HepG2 (cell line): Measurements from ENCODE around the gene UQCRHL. TPM values are rescaled to one million over a fixed set of nuclear protein-coding genes. Genes with fewer than 3 reads are reported as not detected.

Experiments used
- FOXK1 ChIP-seq: sonication (generic); formaldehyde crosslinking; IDR thresholded peaks from 2 replicates; pipeline ENCODE4 v1.4.0; 2020; ENCODE audit warnings: low read depth, missing genetic modification reagents, borderline replicate concordance
- HHEX ChIP-seq: IDR thresholded peaks from 2 replicates; pipeline ENCODE4 v1.6.1; 2016; ENCODE audit warnings: control low read depth
- MAFK ChIP-seq, 2 experiments: IDR thresholded peaks in 1 of 2; conservative IDR thresholded peaks in 1 of 2; 2 replicates each; pipeline ENCODE4 v1.6.1; 2011; ENCODE audit warnings: improper control_type of control experiment in 2 of 2, low read length in 2 of 2
- MED1 ChIP-seq: sonication (generic); formaldehyde crosslinking; IDR thresholded peaks from 2 replicates; pipeline ENCODE4 v1.4.0; 2020; ENCODE audit warnings: missing genetic modification reagents
- NPAS2 ChIP-seq: sonication (generic); formaldehyde crosslinking; IDR thresholded peaks from 2 replicates; pipeline ENCODE4 v1.8.0; 2022; ENCODE audit warnings: mild to moderate bottlenecking, missing genetic modification reagents, borderline replicate concordance
- RFX1 ChIP-seq: fragments of 450-650 bp; IDR thresholded peaks from 2 replicates; pipeline ENCODE4 v1.6.1; 2017
- SCMH1 ChIP-seq: sonication (generic); formaldehyde crosslinking; IDR thresholded peaks from 2 replicates; pipeline ENCODE4 v1.9.0; 2021; ENCODE audit warnings: missing genetic modification reagents, mild to moderate bottlenecking, borderline replicate concordance
- TAF15 ChIP-seq: fragments of 200-400 bp; formaldehyde crosslinking; IDR thresholded peaks from one replicate; pipeline ENCODE4 v1.6.1; 2018; ENCODE audit warnings: mild to moderate bottlenecking, low read depth, low read length; ENCODE audit not compliant: poor library complexity, severe bottlenecking
- TBX2 ChIP-seq: sonication (generic); formaldehyde crosslinking; IDR thresholded peaks from 2 replicates; pipeline ENCODE4 v1.5.0; 2020; ENCODE audit warnings: missing genetic modification reagents, mild to moderate bottlenecking, borderline replicate concordance
- TRIM24 ChIP-seq: sonication (generic); formaldehyde crosslinking; IDR thresholded peaks from 2 replicates; pipeline ENCODE4 v1.8.0; 2022; ENCODE audit warnings: mild to moderate bottlenecking, missing genetic modification reagents
- ZMYM2 ChIP-seq: sonication (generic); formaldehyde crosslinking; IDR thresholded peaks from 2 replicates; pipeline ENCODE4 v1.8.0; 2022; ENCODE audit warnings: mild to moderate bottlenecking, missing genetic modification reagents
- ZNF205 ChIP-seq: IDR thresholded peaks from 2 replicates; pipeline ENCODE4 v1.6.1; 2018; ENCODE audit warnings: missing biosample characterization, missing genetic modification reagents
- ZNF605 ChIP-seq: sonication (generic); formaldehyde crosslinking; IDR thresholded peaks from 2 replicates; pipeline ENCODE4 v1.8.0; 2022; ENCODE audit warnings: mild to moderate bottlenecking, missing genetic modification reagents
- ZNF776 ChIP-seq: sonication (generic); formaldehyde crosslinking; IDR thresholded peaks from 2 replicates; pipeline ENCODE4 v1.4.0; 2020; ENCODE audit warnings: mild to moderate bottlenecking, missing genetic modification reagents
- ZNF790 ChIP-seq: sonication (generic); formaldehyde crosslinking; IDR thresholded peaks from 2 replicates; pipeline ENCODE4 v1.8.0; 2022; ENCODE audit warnings: missing genetic modification reagents, mild to moderate bottlenecking, borderline replicate concordance
- ZNF850 ChIP-seq: sonication (generic); formaldehyde crosslinking; conservative IDR thresholded peaks from 2 replicates; pipeline ENCODE4 v1.9.0; 2021; ENCODE audit warnings: mild to moderate bottlenecking, missing genetic modification reagents
- ZSCAN12 ChIP-seq: sonication (generic); formaldehyde crosslinking; IDR thresholded peaks from 2 replicates; pipeline ENCODE4 v1.9.0; 2021; ENCODE audit warnings: mild to moderate bottlenecking, missing genetic modification reagents
- polyA plus RNA-seq, 8 experiments: library from polyadenylated mRNA; depleted of rRNA in 3 of 8; stranded (reverse) in 7 of 8; unstranded in 1 of 8; fragments of >200 nt; fragmentation: Illumina TruSeq in 4 of 8; extraction: Trizol in 4 of 8; gene quantifications; 2 replicates each; pipeline versions ENCODE4 v1.2.1 to v1.2.3, GENCODE V29; 2011 to 2016; ENCODE audit warnings: low read depth in 4 of 8, missing spikeins in 1 of 8, mixed read lengths in 1 of 8; ENCODE audit not compliant: insufficient read depth in 1 of 8
- total RNA-seq, 5 experiments: library from RNA; depleted of rRNA; stranded (reverse); fragments of >200 nt; fragmentation: Illumina TruSeq; extraction: Trizol; gene quantifications; 2 replicates each; pipeline ENCODE4 v1.2.3, GENCODE V29; 2016; ENCODE audit warnings: low read depth in 1 of 5
- TF ChIP-seq, protein P1 (sequence below): sonication (generic); formaldehyde crosslinking; conservative IDR thresholded peaks from 2 replicates; pipeline ENCODE4 v1.8.1; 2023; ENCODE audit warnings: missing genetic modification reagents
- TF ChIP-seq, protein P2 (sequence below): sonication (generic); formaldehyde crosslinking; IDR thresholded peaks from 2 replicates; pipeline ENCODE4 v1.8.1; 2023; ENCODE audit warnings: mild to moderate bottlenecking, missing genetic modification reagents
- TF ChIP-seq, protein P3 (sequence below): sonication (generic); formaldehyde crosslinking; IDR thresholded peaks from 2 replicates; pipeline ENCODE4 v1.8.1; 2023; ENCODE audit warnings: mild to moderate bottlenecking, missing genetic modification reagents, borderline replicate concordance

Gene UQCRHL
- total and polyA plus RNA-seq, 2 of the 13 experiments (the other 11 are each of a cell fraction or from before 2014, with no cell fraction given), result 1.8 to 2.3 TPM

DNA sequence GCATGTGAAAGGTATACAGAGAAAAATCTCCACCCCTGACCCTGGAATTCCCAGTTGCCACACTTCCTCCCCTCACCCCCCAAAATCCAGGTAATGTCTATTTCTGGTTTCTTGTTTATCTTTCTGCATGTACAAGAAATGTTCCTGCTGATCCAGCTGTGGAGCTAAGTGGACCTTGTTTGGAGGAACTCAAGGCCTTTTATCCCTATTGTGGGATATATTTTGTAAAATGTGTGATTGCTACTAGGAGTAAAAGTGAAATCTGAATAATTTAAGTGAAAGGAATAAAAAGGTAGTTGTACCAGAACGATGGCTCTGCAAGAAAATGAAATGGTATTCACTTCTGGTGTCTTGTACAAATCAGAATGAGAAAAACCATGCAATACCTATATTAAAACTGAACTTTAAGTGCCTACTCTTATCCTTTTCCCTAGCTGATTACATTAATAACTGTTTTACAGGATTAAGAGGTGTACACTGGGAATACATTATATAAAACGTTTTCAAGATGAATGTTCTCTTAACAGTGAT lies 43.1 kb upstream of the UQCRHL start (continued):
- TF ChIP-seq FOXK1 (CRISPR knock-in tag) (peak; percentile 46; the same call in 1 of the 2 replicates), ZNF790 (CRISPR knock-in tag) (no peak), ZNF850 (CRISPR knock-in tag) (no peak), MED1 (CRISPR knock-in tag) (0 out of 2 replicates have a peak, but pooled peaks have one; percentile 3), ZMYM2 (CRISPR knock-in tag) (no peak), MAFK (conservative IDR thresholded peaks at IDR 0.05 in 1 of 2, IDR thresholded peaks at IDR 0.05 in 1 of 2; ENCODE audit: low read length in 2 of 2) (no peak), SCMH1 (CRISPR knock-in tag) (no peak), HHEX (CRISPR knock-in tag) (no peak), TRIM24 (no peak), ZSCAN12 (no peak), RFX1 (no peak), TAF15 (no peak), TBX2 (no peak), ZNF205 (CRISPR knock-in tag) (no peak), ZNF776 (CRISPR knock-in tag) (no peak), NPAS2 (CRISPR knock-in tag) (no peak), ZNF605 (CRISPR knock-in tag) (no peak)
- TF ChIP-seq, protein P1, sequence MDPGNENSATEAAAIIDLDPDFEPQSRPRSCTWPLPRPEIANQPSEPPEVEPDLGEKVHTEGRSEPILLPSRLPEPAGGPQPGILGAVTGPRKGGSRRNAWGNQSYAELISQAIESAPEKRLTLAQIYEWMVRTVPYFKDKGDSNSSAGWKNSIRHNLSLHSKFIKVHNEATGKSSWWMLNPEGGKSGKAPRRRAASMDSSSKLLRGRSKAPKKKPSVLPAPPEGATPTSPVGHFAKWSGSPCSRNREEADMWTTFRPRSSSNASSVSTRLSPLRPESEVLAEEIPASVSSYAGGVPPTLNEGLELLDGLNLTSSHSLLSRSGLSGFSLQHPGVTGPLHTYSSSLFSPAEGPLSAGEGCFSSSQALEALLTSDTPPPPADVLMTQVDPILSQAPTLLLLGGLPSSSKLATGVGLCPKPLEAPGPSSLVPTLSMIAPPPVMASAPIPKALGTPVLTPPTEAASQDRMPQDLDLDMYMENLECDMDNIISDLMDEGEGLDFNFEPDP (CRISPR knock-in tag), result no peak
- TF ChIP-seq, protein P2, sequence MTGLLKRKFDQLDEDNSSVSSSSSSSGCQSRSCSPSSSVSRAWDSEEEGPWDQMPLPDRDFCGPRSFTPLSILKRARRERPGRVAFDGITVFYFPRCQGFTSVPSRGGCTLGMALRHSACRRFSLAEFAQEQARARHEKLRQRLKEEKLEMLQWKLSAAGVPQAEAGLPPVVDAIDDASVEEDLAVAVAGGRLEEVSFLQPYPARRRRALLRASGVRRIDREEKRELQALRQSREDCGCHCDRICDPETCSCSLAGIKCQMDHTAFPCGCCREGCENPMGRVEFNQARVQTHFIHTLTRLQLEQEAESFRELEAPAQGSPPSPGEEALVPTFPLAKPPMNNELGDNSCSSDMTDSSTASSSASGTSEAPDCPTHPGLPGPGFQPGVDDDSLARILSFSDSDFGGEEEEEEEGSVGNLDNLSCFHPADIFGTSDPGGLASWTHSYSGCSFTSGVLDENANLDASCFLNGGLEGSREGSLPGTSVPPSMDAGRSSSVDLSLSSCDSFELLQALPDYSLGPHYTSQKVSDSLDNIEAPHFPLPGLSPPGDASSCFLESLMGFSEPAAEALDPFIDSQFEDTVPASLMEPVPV, result no peak
- TF ChIP-seq, protein P3, sequence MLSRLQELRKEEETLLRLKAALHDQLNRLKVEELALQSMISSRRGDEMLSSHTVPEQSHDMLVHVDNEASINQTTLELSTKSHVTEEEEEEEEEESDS (CRISPR knock-in tag), result no peak
